WTC11 (cell line): ENCODE measurements around the gene STAT6. TPM values are rescaled to one million over a fixed set of nuclear protein-coding genes. Genes with fewer than 3 reads are reported as not detected.

Experiments used
- ATAC-seq: fragments of 200-7000 bp; cut with Tn5 transposase; 2 replicates; pipeline ENCODE4 v1.10.0; 2021; ENCODE audit warnings: mild to moderate bottlenecking, moderate library complexity
- CTCF ChIA-PET: fragments of 300-600 bp; sonication (Branson Sonifier 250); formaldehyde crosslinking; loops from one replicate; lab custom pipeline; 2021; ENCODE audit warnings: antibody characterized with exemption; lab: Charles Lee
- POLR2A ChIA-PET: fragments of 350-600 bp; sonication (Branson Sonifier 250); formaldehyde crosslinking; loops from one replicate; lab custom pipeline; 2021; ENCODE audit warnings: antibody characterized with exemption; lab: Charles Lee
- DNase-seq: peaks from one replicate; pipeline ENCODE4 v3.0.0; 2021; ENCODE audit warnings: low spot score
- H3K27ac Mint-ChIP-seq: 2 replicates; pipeline ENCODE4 v1.8.0; 2021; ENCODE audit warnings: mixed read lengths
- H3K27me3 Mint-ChIP-seq: 2 replicates; pipeline ENCODE4 v1.8.0; 2021; ENCODE audit warnings: low read depth, mild to moderate bottlenecking, moderate library complexity, mixed read lengths
- H3K36me3 Mint-ChIP-seq: 2 replicates; pipeline ENCODE4 v1.8.0; 2021; ENCODE audit warnings: mixed read lengths
- H3K4me1 Mint-ChIP-seq: 2 replicates; pipeline ENCODE4 v1.8.0; 2022; ENCODE audit warnings: mixed read lengths
- H3K4me3 Mint-ChIP-seq: 2 replicates; pipeline ENCODE4 v1.8.0; 2021; ENCODE audit warnings: mild to moderate bottlenecking, moderate library complexity, mixed read lengths
- H3K9me3 Mint-ChIP-seq: 2 replicates; pipeline ENCODE4 v1.8.0; 2021; ENCODE audit warnings: mixed read lengths
- AFF4 ChIP-seq: sonication (generic); formaldehyde crosslinking; IDR thresholded peaks from 2 replicates; pipeline ENCODE4 v1.8.1; 2023; ENCODE audit warnings: mild to moderate bottlenecking, missing genetic modification reagents, borderline replicate concordance
- ATF1 ChIP-seq: sonication (generic); formaldehyde crosslinking; IDR thresholded peaks from 2 replicates; pipeline ENCODE4 v1.8.1; 2023; ENCODE audit warnings: mild to moderate bottlenecking, moderate library complexity, missing genetic modification reagents
- CBFB ChIP-seq: sonication (generic); formaldehyde crosslinking; IDR thresholded peaks from 2 replicates; pipeline ENCODE4 v1.8.1; 2022; ENCODE audit warnings: mild to moderate bottlenecking, low read depth, missing genetic modification reagents
- ETV6 ChIP-seq: sonication (generic); formaldehyde crosslinking; IDR thresholded peaks from 2 replicates; pipeline ENCODE4 v1.8.1; 2022; ENCODE audit warnings: mild to moderate bottlenecking, missing genetic modification reagents
- FOXP1 ChIP-seq: sonication (generic); formaldehyde crosslinking; IDR thresholded peaks from 2 replicates; pipeline ENCODE4 v1.8.0; 2022; ENCODE audit warnings: missing genetic modification reagents, mild to moderate bottlenecking, moderate library complexity, borderline replicate concordance
- FOXP4 ChIP-seq: sonication (generic); formaldehyde crosslinking; IDR thresholded peaks from 2 replicates; pipeline ENCODE4 v1.8.0; 2022; ENCODE audit warnings: mild to moderate bottlenecking, missing genetic modification reagents
- GABPB1 ChIP-seq: sonication (generic); formaldehyde crosslinking; IDR thresholded peaks from 2 replicates; pipeline ENCODE4 v1.8.1; 2023; ENCODE audit warnings: mild to moderate bottlenecking, missing genetic modification reagents
- IRF2 ChIP-seq: sonication (generic); formaldehyde crosslinking; IDR thresholded peaks from 2 replicates; pipeline ENCODE4 v1.8.0; 2022; ENCODE audit warnings: low read depth, missing genetic modification reagents, borderline replicate concordance
- MLX ChIP-seq: sonication (generic); formaldehyde crosslinking; IDR thresholded peaks from 2 replicates; pipeline ENCODE4 v1.8.1; 2023; ENCODE audit warnings: mild to moderate bottlenecking, missing genetic modification reagents, moderate library complexity
- NFATC4 ChIP-seq: fragments of 250-450 bp; sonication (Bioruptor Pico); IDR thresholded peaks from 2 replicates; pipeline ENCODE4 v1.9.0; 2021; ENCODE audit warnings: mild to moderate bottlenecking
- PREB ChIP-seq: sonication (generic); formaldehyde crosslinking; IDR thresholded peaks from 2 replicates; pipeline ENCODE4 v1.8.1; 2022; ENCODE audit warnings: mild to moderate bottlenecking, missing genetic modification reagents, moderate library complexity, borderline replicate concordance
- SMAD3 ChIP-seq: sonication (generic); formaldehyde crosslinking; IDR thresholded peaks from 2 replicates; pipeline ENCODE4 v1.8.0; 2022; ENCODE audit warnings: missing genetic modification reagents, mild to moderate bottlenecking, borderline replicate concordance
- TEAD1 ChIP-seq: sonication (generic); formaldehyde crosslinking; IDR thresholded peaks from 2 replicates; pipeline ENCODE4 v1.8.0; 2022; ENCODE audit warnings: mild to moderate bottlenecking, missing genetic modification reagents
- ZNF138 ChIP-seq: sonication (generic); formaldehyde crosslinking; conservative IDR thresholded peaks from 2 replicates; pipeline ENCODE4 v1.8.1; 2022; ENCODE audit warnings: mild to moderate bottlenecking, moderate library complexity, missing genetic modification reagents
- ZNF232 ChIP-seq: sonication (generic); formaldehyde crosslinking; IDR thresholded peaks from 2 replicates; pipeline ENCODE4 v1.8.0; 2022; ENCODE audit warnings: mild to moderate bottlenecking, missing genetic modification reagents
- ZNF671 ChIP-seq: fragments of 250-450 bp; sonication (Bioruptor Pico); IDR thresholded peaks from 2 replicates; pipeline ENCODE4 v1.8.0; 2021; ENCODE audit warnings: mild to moderate bottlenecking
- total RNA-seq: library from RNA; stranded (reverse); gene quantifications from 3 replicates; pipeline ENCODE4 v1.2.3, GENCODE V29; 2021
- TF ChIP-seq, protein P1 (sequence below): fragments of 250-450 bp; sonication (Bioruptor Pico); IDR thresholded peaks from 2 replicates; pipeline ENCODE4 v1.9.0; 2021; ENCODE audit warnings: moderate library complexity, mild to moderate bottlenecking, inconsistent platforms, borderline replicate concordance
- TF ChIP-seq, protein P2 (sequence below): sonication (generic); formaldehyde crosslinking; IDR thresholded peaks from 2 replicates; pipeline ENCODE4 v1.8.0; 2023; ENCODE audit warnings: missing genetic modification reagents
- TF ChIP-seq, protein P3 (sequence below): sonication (generic); formaldehyde crosslinking; IDR thresholded peaks from 2 replicates; pipeline ENCODE4 v1.8.1; 2022; ENCODE audit warnings: low read depth, mild to moderate bottlenecking, moderate library complexity, missing genetic modification reagents, borderline replicate concordance
- TF ChIP-seq, protein P4 (sequence below): sonication (generic); formaldehyde crosslinking; IDR thresholded peaks from 2 replicates; pipeline ENCODE4 v1.8.0; 2022; ENCODE audit warnings: mild to moderate bottlenecking, missing genetic modification reagents

The STAT6 gene
- total RNA-seq, 1 experiment from 2014 or later, result 47.0 TPM

GRCh38 chr12:57131896-57132744 is 21.0 kb upstream of the STAT6 start (continued):
- TF ChIP-seq FOXP4 (CRISPR knock-in tag) (no peak), ZNF232 (CRISPR knock-in tag) (no peak), ZNF671 (no peak), NFATC4 (CRISPR knock-in tag) (no peak)
- TF ChIP-seq, protein P1, sequence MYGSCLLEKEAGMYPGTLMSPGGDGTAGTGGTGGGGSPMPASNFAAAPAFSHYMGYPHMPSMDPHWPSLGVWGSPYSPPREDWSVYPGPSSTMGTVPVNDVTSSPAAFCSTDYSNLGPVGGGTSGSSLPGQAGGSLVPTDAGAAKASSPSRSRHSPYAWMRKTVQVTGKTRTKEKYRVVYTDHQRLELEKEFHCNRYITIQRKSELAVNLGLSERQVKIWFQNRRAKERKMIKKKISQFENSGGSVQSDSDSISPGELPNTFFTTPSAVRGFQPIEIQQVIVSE (CRISPR knock-in tag), result no peak

DNA sequence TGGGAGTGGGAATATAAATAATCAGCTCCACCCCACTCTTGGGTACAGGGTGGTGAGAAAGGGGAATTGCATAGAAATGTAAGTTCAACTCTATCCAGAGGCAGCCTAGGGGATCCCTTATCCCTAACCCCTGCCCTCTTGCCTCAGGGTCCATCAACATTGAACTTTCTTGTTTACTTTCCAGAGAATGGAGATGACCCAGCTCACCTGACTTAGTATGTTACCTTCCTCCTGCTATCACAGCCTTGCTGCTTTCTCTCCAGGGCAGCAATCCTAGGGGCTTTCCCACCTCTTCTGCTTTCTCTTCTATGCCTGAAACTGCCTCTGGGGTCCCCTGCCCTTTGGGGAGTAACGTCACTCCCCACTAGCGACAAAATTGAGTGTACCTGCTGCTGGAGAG is 19.8 kb upstream of the STAT6 start:
- Mint-ChIP-seq H3K4me1 (peaks cover 74% of the 10 kb centered on the region), H3K36me3 (no peaks in the 10 kb centered on the region)
- TF ChIP-seq TEAD1 (no peak), GABPB1 (CRISPR knock-in tag) (peak; percentile 47; the same call in 1 of the 2 replicates), SMAD3 (CRISPR knock-in tag) (no peak)
- TF ChIP-seq, protein P2, sequence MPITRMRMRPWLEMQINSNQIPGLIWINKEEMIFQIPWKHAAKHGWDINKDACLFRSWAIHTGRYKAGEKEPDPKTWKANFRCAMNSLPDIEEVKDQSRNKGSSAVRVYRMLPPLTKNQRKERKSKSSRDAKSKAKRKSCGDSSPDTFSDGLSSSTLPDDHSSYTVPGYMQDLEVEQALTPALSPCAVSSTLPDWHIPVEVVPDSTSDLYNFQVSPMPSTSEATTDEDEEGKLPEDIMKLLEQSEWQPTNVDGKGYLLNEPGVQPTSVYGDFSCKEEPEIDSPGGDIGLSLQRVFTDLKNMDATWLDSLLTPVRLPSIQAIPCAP (CRISPR knock-in tag), result no peak

GRCh38 chr12:57129889-57130288 is 18.7 kb upstream of the STAT6 start:
- H3K27me3 Mint-ChIP-seq, result no peaks in the 10 kb centered on the region
- H3K36me3 Mint-ChIP-seq, result no peaks in the 10 kb centered on the region
- no peak for ATAC-seq
- no peak for DNase-seq
- POLR2A ChIA-PET, result interaction anchor here (0.6 to 3.5 kb wide), 3 partner anchors 18 to 100 kb away, joined by 3 to 15 read pairs (median 11); partner anchors contain the start of genes SHMT2 and STAT6
- peaks cover 64% of the 10 kb centered on the region for H3K4me1 Mint-ChIP-seq
- H3K9me3 Mint-ChIP-seq, result no peaks in the 10 kb centered on the region
- H3K4me3 Mint-ChIP-seq, result peak overlapping the region; percentile 85
- CTCF ChIA-PET, result interaction anchor here (0.8 to 5.9 kb wide), 9 partner anchors 18 to 493 kb away, joined by 3 to 112 read pairs (median 14); partner anchors contain the start of gene STAT6
- peak overlapping the region; percentile 60 for H3K27ac Mint-ChIP-seq
- no peak for TF ChIP-seq ZNF138 (CRISPR knock-in tag)
- TF ChIP-seq FOXP1 (CRISPR knock-in tag), result no peak
- no peak for TF ChIP-seq IRF2 (CRISPR knock-in tag)
- TF ChIP-seq PREB, result no peak
- TF ChIP-seq, protein P3, sequence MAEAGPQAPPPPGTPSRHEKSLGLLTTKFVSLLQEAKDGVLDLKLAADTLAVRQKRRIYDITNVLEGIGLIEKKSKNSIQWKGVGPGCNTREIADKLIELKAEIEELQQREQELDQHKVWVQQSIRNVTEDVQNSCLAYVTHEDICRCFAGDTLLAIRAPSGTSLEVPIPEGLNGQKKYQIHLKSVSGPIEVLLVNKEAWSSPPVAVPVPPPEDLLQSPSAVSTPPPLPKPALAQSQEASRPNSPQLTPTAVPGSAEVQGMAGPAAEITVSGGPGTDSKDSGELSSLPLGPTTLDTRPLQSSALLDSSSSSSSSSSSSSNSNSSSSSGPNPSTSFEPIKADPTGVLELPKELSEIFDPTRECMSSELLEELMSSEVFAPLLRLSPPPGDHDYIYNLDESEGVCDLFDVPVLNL (CRISPR knock-in tag), result no peak
- TF ChIP-seq GABPB1 (CRISPR knock-in tag), result no peak
- no peak for TF ChIP-seq CBFB
- TF ChIP-seq MLX (CRISPR knock-in tag), result no peak
- TF ChIP-seq ATF1 (CRISPR knock-in tag), result no peak
- TF ChIP-seq ETV6 (CRISPR knock-in tag), result no peak
- TF ChIP-seq, protein P4, sequence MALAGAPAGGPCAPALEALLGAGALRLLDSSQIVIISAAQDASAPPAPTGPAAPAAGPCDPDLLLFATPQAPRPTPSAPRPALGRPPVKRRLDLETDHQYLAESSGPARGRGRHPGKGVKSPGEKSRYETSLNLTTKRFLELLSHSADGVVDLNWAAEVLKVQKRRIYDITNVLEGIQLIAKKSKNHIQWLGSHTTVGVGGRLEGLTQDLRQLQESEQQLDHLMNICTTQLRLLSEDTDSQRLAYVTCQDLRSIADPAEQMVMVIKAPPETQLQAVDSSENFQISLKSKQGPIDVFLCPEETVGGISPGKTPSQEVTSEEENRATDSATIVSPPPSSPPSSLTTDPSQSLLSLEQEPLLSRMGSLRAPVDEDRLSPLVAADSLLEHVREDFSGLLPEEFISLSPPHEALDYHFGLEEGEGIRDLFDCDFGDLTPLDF, result no peak
- no peak for TF ChIP-seq AFF4

More for the DNA sequence above, 19.8 kb upstream of the STAT6 start:
- no peak for ATAC-seq
- POLR2A ChIA-PET, result no interaction called here
- H3K27me3 Mint-ChIP-seq, result no peaks in the 10 kb centered on the region
- CTCF ChIA-PET, result interaction anchor here (1.1 to 5.9 kb wide), 4 partner anchors 19 to 94 kb away, joined by 4 to 112 read pairs (median 6); no protein-coding TSS in a partner anchor
- no peak overlapping the region for H3K27ac Mint-ChIP-seq
- DNase-seq, result no peak
- H3K9me3 Mint-ChIP-seq, result no peaks in the 10 kb centered on the region
- peak overlapping the region; percentile 85 for H3K4me3 Mint-ChIP-seq
